AG20443 (cell line): Measurements from ENCODE around the gene ADD2.
A peak's percentile ranks its signal among the peaks of the same experiment; 100 is the strongest.

ENCODE experiments used
- DNase-seq: peaks from one replicate; pipeline ENCODE4 v3.0.0; 2012; ENCODE audit warnings: low spot score, mixed read lengths

Gene ADD2

GRCh38 chr2:70702711-70703395, 65.1 kb downstream of the ADD2 start:
- no peak for DNase-seq

DNA sequence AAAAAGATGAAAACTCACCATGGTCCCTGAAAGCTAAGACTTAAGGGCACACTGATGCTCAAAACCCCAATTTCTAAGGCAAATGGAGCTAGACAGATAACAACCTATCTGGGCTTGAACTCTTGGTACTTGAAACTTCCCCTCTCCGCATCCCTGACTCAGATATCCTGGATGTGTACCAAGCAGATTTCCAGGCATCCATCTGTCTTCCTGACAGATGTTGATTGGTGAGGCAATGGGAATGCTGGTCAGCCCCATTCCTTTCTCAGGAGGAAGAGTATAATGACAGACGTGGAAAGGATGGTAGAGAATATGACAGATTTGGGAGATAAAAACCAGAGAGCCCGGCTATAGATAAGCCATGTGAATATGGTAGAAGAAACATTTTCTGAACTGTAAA, 69.2 kb downstream of the ADD2 start:
- no peak for DNase-seq

- no peak for DNase-seq
Observed at GRCh38 chr2:70697603-70698383, 70.2 kb downstream of the ADD2 start.

DNA sequence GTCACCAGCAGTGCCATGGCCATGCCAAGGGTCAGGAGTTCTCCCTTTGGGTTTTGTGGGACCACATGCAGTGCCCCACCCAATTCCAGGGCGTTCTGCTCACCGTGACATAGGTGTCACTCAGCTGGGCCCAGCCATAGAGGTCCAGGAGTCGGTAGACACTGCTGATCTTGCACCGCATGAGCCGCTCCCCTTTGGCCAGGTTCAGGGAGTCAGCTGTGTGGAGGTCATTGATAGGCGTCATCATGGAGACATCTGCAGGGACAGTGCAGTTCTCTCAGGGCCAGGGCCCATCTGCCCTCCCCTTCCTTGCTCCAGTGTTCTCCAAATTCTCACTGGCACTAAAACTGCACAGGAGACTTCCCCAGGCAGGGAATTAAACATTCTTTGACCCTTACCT, 71.9 kb downstream of the ADD2 start:
- no peak for DNase-seq

GRCh38 chr2:70692256-70692655, 75.7 kb downstream of the ADD2 start:
- no peak for DNase-seq

DNA sequence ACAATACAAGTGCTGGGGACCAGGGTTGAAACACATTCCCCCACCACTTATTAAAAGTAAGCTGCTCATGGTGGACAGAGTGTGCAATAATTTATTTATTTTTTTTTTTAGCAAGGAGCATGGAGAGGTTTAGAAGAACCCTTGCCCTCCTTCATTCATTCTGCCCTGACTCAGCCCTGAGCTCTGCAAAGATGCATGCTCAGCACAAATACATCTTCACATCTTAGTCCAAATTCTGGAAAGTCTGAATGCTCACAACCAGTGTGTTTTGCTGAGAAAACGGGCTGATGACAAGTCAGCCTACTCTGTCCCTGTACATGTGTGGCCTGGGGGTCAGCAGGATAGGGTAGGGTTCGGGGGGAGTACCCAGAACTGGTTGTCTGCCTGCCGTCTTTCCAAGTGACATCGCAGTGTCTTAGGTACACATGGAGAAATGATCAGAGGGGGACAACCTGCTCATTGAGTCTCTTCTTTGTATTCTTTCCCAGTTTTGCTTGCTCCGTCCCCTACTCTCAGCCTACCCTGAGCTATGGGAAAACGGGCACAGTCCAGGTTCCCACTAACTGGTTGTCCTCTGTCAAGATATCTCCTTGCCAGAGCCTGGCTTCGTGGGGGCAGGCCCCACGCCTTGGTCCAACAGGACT, 76.4 kb downstream of the ADD2 start:
- DNase-seq, result no peak

GRCh38 chr2:70690846-70691245, 77.2 kb downstream of the ADD2 start:
- no peak for DNase-seq

GRCh38 chr2:70688427-70688826, 79.6 kb downstream of the ADD2 start:
- no peak for DNase-seq

GRCh38 chr2:70687461-70687795, 80.6 kb downstream of the ADD2 start:
- DNase-seq, result no peak

DNA sequence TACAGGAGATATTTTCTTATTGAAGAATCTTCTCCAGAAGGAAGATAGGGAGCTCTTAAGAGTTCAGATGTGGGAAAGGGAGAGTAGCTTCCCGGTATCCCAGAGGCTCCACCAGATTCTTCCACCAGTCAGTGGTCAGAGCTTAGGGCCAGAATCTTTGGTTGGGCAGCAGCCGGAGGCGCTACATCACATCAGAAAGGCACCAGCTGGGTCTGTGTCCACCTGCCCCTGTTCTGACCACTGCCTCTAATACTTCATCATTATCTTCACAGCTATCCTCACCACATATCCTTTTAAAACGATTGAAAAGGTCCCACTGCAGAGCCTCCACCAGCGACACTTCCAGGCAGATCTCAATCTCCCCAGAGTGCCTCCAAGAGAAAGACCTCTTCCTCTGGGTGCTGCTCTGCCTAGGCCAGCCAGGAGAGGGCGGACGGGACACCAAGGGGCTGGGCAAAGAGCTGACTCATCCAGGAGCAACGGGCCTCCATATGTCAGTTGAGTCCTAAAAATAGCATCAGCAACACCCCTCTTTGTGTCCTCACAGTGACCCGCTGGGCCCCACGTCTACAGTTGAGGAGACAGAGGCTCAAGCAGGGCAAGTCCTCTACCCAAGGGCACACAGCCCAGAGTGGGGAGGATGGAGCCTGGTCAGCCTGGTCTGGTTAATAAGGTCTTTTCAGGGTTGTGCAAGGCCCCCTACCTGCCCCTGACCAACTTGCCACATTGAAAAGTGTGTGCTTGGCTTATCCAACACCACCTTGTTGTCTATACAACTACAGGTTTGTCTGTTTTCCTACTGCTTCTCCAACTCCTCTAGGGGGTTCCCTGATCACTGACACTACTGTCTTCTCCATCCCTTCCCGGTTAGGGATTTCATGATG, 81.2 kb downstream of the ADD2 start:
- peak; percentile 89 for DNase-seq

DNA sequence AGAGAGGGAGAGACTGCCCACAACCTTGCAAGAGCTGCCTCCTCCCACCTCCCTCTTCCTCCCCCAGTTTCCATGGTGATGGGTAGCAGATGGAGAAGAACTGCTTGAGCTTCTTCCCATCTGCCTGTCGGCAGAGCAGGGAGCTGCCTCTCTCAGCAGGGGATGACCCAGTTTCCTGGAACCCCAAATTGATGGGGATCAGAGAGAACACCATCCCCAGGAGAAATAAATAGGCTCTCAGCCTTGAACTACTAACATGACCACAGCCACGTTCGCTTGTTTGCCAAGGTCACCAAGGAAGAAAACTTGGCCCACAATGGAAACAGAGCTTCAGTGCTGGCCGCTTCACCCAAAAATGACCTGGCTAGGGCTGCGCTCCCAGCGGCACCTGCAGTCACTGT, 82.2 kb downstream of the ADD2 start:
- DNase-seq, result no peak

DNA sequence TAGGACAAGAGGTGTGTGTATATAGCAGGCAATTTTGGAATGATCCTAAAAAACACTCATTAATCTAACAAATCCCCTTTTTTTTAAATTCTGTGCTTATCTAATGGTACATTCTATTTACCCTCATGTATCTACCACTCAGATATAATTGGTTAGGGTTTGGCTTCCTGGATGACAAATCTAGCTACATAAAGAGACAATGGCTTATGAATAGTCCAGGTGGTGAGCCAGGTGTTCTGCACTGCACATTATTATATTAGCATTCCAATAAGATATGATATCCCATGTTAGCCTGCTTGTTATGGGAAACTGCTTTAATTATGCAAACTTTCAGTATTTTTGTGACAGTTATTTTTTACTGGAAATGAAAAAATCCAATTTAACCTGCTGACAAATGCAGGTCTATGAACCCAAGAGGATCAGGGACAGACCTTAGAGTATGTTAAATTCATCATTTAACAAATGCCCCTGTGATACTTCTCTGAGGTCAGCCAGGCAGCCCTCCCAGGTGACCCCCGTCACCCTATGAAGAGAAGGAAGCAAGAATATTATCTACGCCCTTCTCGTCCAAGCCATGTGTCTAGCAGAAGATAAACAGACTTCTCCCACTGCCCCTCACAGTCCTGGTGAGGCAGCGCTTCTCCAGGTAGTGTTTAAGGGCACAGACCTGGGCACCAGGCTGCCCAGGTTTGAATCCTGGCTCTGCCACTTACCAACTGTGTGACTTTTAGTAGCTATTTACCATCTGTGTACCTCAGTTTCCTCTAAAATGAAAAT, 83.0 kb downstream of the ADD2 start:
- no peak for DNase-seq

DNA sequence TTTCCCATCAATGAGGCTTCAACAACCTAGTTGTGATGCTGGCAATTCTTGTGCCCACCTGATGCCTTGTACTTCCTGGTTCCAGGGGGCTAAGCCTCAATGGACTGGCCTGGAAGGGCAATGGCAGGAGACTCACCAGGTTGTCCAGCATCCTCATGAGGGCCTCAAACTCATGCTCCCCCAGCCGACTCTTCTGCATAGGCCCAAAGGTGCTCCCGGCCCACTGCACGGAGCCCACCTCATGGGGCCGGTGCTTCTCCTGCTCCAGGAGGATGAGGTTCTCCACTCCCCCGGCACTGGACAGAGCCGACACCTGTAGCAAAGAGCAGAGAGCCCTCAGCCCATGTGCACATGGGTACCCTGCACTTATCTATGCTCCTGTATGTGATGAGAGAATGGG, 84.5 kb downstream of the ADD2 start:
- DNase-seq, result no peak

DNA sequence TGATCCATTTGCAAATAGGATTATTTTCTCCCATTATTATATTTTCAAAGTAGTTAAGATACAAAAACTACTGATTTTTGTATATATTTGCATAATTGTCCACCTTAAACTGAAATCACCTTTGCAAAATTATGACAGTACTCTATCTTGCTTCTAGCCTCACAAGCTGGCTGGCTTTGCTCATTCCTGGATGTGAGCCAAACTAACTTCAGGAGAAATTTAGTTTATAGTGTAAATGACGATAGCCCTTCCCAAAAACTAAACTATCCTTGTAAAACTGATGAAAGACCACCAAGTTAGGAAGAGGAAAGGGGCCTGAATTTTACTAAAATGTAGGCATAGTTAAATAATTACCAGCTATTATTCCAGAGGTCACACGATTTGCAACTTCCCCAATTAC, 87.3 kb downstream of the ADD2 start:
- no peak for DNase-seq

GRCh38 chr2:70679259-70679658, 88.7 kb downstream of the ADD2 start:
- DNase-seq, result peak; percentile 38

DNA sequence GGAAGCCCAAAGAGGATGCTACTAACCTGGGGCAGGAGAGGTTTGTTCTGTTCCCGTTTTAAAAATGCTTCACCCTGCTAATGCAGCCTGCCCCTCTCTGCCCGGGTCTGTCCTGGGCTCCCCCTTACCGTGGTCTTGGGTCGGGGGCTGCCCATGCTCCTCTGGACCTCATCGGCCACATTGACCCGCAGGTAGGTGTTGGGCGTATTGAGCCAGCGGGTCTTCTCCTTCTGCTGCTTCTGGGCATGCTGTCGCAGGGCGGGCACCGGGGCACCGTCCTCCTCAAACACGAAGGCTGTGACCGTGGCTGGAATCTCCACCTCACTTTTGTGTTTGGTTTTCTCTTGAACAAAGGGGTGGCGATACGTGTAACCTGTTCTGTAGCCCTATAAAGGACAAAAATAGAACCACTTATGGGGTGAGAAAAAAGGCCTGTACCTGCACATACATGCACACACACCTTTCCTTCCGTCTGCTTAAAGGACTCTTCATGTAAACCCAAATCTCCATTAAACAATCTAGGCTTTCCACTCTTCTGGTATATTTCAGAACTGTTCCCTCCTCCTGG, 89.3 kb downstream of the ADD2 start:
- DNase-seq, result no peak

DNA sequence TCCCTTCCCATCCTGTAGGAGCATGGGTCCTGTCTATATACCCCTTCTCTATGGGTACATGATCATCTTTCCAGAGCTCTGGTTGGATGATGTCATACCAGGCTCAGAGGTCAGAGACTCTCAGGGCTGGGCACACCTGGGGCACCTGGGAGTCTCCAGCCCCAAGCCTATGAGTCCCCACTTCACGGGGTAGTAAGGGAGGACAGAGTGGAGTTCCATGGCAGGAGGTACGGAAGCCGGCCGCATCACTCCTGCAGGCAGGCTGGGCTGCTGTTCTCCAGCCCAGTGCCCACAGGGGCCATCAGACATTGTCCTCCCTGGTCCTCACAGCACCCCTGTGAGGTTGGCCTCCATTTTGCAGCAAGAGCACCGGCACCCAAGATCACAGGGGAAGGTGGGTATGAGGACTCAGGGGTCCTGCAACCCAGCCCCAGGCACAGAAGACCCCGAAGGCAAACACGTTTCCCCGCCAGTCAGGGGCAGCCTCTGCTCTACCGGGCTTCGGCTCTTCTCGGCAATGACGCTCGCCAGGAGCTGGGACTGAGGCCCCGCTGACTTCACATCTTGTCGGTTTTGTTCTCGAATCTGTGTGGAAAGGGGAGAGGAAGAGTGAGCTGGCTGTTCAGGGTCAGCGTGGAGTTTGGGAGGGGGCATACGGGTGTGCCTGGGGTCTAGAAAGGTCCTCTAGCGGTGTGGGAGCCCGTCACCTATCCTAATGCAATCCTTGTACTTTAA, 91.5 kb downstream of the ADD2 start:
- DNase-seq, result no peak

GRCh38 chr2:70675862-70676261, 92.1 kb downstream of the ADD2 start:
- DNase-seq, result no peak

GRCh38 chr2:70674636-70675430, 93.2 kb downstream of the ADD2 start:
- DNase-seq, result no peak
